NCI-H2196 (cell line): ENCODE results near the gene FAM229B.
"Not testable (repeated sequence)": the region's sequence is repeated elsewhere in the genome, so short reads cannot be mapped to it uniquely, and the experiment has no call there.

Experiments
- DNase-seq: peaks from one replicate; lab custom pipeline; 2025; ENCODE audit not compliant: unreplicated experiment; lab: John Stamatoyannopoulos, UW

Gene FAM229B

DNA sequence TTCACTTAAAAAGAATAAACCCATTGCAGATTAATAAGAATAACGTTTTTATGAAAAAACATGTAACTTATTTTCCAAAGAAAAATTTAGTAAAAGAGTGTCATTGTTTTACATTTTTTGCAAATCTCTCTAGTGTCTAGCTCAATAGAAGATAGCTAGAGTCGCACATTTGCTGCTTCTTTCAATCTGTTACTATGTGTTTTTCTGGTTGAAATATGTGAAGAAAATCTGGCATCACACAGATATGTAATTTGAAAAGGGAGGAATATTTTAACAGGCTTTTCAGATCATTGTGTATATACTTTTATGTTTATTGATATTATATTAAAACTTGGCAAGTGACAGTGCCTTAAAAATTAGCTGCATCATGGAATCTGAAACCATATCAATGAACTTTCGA lies 24.4 kb upstream of the FAM229B start:
- DNase-seq: no peak

DNA sequence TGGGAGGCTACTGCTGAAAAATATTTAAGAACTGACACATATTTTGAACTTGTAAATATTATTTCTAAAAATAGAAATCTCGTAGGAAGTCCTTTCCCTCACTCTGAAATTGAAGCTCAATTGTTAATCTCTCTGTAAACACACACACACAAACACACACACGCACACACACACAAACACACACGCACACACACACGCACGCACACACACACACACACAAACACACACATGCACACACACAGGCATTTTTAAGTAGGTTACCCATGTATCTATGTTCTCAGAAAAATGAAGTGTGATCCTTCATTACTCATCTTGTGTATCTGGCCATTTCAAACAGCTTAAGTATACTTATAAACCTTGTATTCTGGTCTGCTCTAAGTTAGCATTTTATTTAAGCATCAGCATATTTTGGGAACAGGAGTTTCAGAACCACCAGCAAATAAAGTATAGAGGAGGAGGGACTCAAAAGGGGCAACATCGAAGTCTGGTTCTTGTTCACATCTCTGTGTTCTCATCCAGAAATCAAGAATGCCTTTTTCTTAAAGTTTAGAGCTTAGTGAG lies 21.9 kb upstream of the FAM229B start:
- DNase-seq: no peak

DNA sequence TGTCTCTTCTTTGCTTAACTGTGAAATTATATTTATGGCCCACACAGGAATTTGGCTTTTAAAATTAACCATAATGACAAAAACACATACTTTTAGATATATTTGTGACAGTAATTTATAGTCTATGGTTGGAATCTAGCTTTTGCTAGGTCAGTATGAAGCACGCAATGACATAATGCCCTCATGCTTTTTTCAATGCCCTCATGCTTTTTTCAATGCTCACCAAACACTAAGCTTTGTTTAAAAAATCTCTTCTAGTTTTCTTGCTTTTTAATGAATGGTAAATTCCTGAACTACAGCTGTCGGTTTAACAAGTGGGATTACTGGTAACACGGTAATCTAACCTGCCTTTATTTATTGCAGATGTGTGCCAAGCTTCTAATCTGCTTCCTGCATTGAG lies 20.8 kb upstream of the FAM229B start:
- DNase-seq: no peak

DNA sequence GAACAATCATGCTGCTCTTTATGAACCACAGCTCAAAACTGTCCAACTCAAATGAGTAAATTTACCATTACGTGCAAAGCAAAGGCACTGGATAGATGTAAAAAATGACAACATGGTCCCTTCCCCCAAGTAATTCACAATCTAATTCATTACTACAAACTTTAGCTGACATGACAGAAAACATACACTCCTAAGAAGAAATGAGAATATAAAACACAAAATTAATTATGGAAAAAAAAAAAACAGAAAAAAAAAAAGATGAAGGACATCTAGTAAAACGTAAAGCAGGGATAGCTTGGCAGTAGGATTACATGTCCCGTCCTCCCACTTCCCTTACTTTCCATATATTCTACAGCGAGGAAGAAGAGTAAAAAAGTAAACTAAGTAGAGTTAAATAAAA lies 5.8 kb upstream of the FAM229B start:
- DNase-seq: no peak

DNA sequence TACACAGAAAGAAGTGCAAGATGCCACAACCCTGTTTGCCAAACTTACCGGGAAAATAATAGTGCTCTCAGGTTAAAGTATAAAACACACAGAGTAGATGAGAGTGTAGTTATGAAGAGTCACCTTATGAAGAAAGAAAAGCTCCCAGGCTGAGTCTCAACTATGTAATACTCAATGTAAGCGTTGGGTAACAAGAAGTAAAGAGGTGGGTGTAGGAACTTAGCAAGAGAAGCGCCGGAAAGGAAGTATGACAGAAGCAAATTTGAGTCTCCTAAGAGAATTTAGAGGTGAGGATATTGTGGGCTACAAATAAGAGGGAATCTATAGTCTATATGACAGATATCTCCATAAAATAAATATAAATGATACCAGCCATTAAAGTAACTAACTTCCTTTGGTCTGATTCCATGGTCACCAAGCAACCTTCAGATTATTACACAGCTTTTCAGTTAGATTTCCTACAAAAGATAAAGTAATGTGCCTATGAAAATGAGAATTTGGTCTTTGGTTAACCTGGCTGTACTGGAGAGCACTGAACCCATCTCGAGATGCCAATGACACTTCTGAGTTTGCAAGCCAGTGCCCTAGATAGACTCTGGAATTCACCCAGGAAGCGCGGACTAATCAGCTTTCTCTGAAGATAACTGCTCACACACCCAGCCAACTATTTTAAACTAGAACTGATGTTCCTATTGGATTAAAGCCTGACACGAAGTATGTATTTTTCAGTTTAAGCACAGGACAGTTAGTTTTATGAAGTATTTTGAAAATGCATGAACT lies 1.9 kb upstream of the FAM229B start:
- DNase-seq: no peak

DNA sequence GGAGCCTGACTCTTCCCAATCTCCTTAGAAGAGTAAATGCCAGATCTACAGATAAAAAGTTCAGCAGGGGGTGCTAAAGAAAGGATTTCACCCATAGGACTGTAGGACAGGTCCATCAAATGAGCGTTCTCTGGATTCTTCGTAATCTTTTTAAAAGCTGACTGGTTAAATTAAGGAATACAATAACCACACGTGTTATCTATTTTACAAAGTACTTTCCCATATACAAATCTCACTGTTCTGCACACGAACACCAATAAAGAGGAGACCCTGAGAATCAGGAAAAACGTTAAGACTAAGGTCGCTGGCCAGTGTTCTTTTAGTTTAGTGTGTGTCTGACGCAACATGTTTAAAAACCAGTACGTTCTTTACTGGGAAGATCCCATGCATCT lies 651 bp upstream of the FAM229B start:
- DNase-seq: peak; percentile 20

DNA sequence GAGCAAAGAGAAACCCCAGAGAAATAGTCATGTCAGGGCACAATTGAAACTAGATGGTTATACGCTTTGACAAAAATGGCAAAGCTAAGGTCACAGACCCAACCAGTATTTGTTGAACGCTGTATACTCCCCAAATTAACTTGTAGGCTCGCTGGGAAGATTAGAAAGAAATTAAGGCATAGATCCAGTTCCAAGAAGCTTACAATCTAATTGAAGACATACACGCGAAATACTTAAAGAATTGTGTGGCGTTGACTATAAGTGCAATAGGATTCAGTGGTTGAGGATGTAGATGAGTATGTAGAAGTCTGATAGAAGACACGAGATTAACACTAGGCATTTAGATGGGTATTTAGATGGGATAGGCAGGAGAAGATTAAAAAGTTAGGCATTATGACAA lies 525 bp downstream of the FAM229B start:
- DNase-seq: no peak

DNA sequence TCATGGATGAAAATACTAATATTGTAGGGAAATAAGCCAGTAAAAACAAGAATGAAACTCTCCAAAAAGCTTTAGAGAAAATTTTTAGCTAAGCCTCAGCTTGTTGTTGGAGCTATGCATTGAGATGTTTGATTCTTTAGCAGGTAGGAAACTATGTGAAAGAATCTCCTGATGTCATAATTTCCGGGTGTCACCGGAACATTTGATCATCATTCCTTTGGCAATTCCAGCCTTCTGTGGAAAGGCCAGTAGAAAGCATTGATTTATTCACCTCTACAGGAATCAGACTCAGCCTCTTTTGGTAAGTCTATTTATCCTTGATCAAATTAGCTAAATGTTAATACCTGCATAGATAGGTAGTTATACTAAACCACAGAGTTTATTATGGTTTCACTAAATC lies 9.5 kb downstream of the FAM229B start:
- DNase-seq: no peak

DNA sequence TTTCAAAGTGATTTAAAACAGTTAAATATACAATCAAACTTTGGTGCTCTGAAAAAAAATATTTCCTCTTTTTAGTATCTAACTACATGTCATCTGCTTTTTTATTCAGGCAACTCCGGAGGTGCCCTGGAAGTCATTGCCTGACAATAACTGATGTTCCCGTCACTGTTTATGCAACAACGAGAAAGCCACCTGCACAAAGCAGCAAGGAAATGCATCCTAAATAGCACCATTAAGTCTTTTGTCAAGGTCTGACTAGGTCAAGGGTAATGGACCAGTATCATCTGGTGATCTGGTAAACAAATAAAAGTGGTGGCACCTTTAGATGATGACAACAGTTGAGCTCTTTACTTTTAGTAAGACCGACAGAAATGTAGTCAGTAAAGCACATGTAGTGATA lies 13.2 kb downstream of the FAM229B start:
- DNase-seq: no peak

DNA sequence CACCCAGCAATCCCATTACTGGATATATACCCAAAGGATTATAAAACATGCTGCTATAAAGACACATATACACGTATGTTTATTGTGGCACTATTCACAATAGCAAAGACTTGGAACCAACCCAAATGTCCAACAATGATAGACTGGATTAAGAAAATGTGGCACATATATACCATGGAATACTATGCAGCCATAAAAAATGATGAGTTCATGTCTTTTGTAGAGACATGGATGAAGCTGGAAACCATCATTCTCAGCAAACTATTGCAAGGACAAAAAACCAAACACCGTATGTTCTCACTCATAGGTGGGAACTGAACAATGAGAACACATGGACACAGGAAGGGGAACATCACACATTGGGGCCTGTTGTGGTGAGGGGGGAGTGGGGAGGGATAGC lies 18.6 kb downstream of the FAM229B start:
- not testable (repeated sequence) for DNase-seq

DNA sequence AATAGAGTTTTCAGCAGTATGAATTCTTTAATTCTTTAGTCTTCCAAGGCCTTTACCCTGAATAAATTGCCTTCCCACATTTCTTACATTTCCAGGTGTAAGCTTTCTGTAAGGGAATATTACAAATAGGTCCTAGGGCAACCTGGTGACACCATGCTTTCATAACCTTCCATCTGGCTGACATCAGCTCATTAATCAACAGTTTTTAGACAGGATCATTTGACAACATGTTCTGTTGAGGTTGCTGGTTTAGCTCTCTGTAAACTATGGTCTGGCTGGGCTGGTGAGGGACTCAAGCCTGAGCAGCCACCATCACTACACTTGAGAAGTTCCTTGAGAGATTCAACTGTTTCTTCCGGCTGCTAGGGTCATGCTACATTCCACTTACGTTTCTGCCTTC lies 19.2 kb downstream of the FAM229B start:
- no peak for DNase-seq

DNA sequence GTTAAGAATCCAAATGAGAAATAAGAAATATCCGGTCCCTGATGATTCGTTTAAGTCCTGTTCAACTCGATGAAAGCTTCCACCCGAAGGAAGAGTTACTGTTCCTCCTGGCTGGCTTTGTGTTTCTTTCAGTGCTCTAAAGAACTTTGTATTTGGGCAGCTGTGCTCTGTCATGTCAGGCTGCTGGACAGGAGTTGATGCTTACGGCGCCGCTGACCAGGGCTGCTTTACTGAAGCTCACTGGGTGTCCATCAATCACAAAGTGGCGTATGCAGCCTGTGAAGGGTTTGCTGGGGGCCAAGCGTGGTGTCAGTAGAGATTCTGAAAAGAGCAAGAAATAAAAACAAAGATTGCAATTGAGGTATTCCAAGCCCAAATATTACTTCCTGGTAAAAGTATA lies 21.9 kb downstream of the FAM229B start:
- no peak for DNase-seq

DNA sequence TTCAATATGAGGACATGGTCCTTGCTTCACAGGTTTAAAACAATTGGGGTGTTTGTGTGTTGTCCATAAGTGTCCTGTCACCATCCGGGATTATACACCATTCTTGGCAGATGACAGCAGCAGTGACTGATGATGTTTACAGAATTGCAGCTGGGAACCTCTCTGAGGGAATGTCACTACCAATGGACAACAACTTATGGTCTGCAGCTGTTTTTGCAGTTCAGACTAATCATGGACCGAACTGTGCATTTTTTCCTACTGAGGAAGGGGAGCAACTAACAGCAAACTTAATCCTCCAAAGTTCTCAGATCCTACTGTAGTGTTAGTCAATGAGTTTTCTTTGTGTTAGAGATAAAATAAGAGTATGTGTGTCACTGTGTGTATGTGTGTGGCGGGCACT lies 26.0 kb downstream of the FAM229B start:
- DNase-seq: no peak

DNA sequence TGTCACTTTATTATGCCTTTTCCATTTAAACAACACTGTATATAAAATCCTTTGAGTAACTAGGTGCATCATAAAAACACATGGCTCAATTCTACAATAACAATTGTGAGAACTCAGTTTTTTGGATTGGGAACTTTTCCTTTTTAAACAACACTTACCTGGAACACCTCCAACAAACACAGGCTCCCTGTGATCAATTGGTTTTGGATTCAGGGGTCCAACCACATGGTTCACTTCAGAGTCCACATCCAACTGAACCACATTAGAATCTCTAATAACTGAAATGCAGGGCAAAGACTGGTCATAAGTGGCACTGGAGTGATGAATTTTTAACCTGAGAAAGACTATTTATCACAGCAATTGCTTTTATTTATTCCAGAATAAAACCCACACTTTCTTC lies 26.5 kb downstream of the FAM229B start:
- DNase-seq: no peak

DNA sequence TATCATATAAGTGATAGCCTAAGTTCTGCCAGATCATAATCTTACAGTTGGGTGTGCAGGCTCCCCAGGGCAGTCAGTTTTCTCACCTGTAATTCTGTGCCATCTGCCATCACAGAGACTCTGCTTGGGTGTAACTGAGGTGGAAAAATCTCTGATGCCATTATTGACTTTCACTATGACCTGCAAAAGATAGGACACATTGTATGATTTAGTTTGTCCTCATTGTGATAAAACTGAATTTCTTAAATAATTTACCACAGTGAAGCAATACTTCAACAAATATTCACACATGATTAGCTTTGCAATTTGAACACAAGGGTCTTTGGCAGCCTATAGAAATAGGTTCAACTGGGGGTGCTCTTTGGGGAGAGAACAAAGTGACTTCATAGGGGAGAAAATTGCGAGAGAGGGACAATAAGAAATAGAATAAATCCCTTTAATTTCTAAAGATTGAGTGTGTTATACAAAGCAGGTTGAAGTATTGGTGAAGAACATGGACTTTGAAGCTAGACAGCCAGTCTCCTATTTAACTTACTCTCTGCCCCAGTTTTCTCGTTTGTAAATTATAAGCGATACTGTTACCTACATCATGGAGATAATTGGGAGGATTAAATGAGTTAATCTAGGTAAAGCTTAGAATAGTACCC lies 27.3 kb downstream of the FAM229B start:
- DNase-seq: no peak

DNA sequence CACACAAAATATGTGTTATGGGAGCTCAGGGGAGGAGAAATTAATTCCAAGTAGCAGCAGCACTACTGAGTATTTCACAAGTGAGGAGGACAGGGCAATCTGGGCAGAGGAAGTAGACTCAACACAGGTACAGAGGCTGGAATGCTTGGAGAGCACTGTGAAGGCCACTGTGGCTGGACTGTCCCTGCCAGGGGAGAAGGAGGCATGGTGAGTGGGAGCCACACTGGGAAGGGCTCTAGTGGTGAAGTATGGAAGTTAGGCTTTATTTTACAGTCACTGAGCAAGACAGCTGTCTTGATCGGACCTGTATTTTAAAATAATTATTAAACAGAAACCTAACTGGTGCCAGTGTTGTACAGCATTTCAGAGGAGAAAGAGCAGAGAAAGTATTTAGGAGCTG lies 28.8 kb downstream of the FAM229B start:
- no peak for DNase-seq

DNA sequence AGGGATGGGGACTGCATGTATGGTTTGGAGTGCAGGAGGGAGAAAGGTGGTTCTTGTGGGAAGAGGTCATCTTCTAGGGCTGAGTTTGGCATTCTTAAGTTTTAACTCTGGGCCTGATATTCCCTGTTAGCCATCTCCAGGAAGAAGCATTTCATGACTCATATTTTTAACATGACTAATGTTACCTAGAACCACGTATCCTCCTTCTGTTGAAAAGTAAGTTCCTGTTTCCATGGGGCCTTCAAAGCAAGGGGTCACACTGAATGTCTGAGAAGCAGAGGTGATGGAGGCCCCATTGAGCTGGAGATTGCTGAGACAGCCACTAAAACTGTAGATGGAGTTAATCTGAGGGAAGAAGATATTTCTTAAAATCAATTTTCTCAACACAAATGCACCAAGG lies 30.2 kb downstream of the FAM229B start:
- DNase-seq: no peak

DNA sequence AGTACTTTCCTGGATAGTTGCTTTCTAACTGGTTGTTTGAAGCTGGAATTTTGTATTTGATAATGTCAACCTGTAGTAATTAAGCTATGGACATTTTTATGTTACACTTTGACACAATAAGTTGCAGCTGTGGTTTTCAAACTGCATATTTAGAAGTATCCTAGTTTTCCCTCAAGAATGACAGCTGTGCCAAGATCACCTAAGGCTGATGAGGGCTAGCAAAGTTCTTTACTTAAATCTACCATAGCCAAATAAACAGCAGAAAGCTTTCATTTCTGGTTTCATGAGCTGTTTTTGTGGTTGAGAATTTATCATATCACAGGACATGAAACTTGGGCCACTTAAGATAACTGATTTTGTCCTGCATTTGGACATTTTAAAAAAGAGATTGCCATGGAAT lies 30.6 kb downstream of the FAM229B start:
- no peak for DNase-seq

DNA sequence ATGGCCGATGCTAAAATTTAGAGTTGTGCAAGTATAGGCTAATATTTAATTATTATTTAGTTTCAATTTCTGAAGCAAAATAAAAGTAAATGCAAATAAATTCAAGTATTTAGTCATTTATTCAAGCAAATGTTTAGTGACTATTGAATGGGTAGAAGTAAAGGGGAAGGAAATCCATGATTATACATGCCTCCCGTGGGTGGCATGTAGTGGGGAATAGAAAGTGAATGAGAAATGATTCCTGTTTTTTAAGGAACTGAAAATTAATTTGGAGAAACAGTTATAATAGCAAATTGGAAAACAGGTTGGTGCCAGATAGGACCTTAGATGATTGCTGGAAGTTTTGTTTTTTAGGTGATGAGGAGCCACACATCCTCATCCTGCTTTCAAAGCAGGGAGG lies 35.4 kb downstream of the FAM229B start:
- DNase-seq: no peak

DNA sequence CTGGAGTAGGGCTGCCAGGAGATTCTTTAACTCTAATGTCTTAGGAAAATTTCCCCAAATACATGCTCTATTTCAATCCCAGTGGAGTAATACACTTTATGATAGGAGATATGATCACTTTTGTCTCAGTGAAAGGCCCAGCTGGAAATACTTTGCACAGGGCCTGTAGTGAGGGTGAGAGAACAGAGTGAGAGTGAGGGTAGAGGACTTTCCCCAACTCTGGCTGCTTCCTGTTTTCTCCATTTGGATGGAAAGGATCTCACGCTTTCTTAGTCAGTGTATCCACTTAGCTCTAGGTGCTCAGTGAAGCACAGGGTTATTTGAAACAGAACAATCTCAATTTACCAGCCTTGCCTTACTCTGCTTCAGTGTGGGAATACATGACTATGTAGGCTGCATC lies 36.6 kb downstream of the FAM229B start:
- no peak for DNase-seq

DNA sequence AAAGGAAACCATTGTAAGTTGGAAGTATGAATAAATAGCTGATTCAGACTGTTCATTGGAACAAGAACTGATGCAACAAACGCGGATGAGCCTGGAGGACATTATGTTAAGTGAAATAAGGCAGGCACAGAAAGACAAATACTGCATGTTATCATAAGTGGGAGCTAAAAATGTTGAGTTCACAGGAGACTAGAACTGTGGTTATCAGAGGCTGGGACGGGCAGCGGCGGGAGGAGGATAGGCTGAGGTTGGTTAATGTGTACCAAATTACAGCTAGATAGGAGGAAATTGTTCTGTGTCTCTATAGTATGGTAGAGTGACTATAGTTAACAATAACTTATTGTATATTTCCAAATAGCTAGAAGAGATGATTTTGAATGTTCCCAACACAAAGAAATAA lies 40.8 kb downstream of the FAM229B start:
- DNase-seq: no peak

DNA sequence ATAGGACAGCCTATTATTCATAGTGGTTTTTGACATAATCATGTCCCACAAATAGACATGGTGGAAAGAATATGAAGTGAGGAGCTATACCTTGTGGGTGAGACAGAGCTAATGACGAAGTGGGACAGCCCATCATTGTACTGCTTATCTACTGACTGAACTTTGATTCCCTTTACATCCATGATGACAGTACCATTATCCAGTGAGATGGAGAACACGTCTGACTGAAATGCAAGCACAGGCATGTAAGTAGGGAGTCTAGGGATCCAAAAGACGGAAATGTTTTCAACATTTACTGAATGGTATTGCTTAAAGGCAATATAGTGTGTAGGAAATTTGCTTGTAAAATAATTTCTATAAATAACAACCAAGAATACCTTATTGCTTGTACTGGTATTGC lies 43.5 kb downstream of the FAM229B start:
- DNase-seq: no peak

DNA sequence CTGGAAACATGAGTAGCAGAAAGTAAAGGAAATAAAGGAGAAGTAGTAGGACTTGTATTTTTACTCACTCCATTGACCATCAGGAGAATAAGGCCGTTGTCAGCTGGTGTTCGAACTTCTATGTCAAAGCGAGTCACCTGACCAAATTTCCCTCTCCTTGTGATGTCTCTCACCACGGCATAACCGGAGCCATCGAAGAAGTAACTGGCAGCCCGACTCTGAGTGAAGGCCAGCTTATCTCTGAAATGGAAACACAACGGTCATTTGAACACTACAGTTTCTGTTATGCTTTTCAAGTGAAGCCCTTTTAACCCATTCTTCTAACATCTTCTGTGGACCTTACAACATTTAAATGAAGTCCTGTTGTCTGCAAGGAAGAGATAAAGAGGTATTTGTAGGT lies 51.7 kb downstream of the FAM229B start:
- DNase-seq: no peak
